DMS53 (cell line): ENCODE data around the gene NUP210.

Experiments
- DNase-seq: peaks from one replicate; lab custom pipeline; 2025; lab: John Stamatoyannopoulos, UW

The NUP210 gene

DNA sequence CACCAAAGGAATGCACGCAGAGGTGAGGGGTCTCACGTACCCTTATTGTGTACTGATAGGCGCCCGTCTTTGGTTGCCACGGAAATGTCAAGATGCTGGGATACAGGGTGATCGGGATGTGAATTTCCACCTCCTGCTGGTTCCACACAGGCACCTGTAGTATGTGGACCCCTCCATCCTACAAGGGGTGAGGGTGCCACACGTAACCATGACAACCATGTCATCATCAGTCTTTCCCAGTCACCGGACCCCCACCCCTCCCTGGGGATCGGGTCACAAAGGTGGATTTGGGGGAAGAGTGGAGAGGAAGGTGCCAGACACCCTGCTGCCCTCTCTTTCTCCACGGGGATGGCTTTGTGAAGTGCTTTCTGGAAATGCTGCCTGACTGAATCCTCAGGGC, 44.7 kb downstream of the NUP210 start:
- DNase-seq = no peak

DNA sequence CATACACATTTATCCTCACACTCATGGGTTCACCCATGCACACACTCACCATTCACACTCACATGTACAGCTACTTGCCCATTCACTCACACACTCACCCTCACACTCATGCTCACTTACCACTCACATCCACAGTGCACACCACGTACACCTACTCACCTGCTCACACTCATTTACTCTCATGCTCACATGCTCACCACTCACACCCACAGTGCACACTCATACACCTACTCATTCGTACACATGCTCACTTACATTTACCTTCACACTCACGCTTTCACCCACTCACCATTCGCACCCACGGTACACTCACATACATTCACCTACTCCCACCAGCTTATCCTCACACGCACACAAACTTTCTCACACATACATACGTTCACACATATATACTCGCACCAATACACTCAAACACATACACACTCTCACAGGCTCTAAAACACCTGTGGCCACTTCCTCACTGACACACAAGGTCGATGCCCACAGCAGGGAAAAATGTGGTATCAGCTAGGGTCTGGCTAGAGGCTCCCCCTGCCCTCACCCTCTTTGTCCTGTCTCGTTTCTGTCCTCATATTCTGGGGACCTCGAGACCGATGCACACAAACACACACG, 46.0 kb downstream of the NUP210 start:
- DNase-seq = no peak

DNA sequence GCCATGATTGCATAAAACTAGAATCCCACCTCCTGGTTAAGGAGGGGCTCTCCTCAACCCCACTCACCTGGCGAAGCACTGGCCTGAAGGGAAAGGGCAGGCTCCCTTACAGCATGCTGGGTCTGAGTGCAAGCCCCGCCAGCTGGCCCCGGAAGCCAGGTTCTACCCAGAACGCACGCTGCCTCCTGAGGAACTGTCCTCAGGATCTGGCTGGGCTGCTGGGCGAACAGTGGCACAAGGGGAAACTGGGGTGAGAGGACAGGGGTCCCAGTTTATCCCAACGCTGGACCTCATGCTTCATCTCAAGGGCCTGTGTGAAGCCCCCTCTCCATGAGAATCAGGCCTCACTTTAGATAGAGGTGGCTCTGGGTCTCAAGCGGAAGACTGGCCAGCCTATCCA, 47.5 kb downstream of the NUP210 start:
- no peak for DNase-seq

DNA sequence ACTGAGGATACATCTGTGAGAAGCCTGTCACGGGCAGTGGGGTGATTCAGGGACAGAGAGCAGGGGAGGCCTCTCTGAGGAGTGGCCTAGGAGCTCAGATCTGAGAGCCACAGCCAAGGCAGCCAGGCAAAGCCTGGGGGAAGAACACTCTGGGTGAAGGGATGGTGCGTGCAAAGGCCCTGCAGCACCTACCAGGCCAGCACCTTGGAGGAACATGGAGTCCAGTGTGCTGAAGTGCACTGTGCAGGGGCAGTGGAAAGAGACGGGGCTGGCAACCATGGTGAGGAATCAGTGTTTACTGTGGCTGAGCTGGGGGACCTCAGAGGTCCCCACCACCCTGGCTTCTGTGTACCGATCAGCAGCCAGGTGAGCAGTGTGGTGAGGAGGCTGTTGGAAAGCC, 48.0 kb downstream of the NUP210 start:
- no peak for DNase-seq

DNA sequence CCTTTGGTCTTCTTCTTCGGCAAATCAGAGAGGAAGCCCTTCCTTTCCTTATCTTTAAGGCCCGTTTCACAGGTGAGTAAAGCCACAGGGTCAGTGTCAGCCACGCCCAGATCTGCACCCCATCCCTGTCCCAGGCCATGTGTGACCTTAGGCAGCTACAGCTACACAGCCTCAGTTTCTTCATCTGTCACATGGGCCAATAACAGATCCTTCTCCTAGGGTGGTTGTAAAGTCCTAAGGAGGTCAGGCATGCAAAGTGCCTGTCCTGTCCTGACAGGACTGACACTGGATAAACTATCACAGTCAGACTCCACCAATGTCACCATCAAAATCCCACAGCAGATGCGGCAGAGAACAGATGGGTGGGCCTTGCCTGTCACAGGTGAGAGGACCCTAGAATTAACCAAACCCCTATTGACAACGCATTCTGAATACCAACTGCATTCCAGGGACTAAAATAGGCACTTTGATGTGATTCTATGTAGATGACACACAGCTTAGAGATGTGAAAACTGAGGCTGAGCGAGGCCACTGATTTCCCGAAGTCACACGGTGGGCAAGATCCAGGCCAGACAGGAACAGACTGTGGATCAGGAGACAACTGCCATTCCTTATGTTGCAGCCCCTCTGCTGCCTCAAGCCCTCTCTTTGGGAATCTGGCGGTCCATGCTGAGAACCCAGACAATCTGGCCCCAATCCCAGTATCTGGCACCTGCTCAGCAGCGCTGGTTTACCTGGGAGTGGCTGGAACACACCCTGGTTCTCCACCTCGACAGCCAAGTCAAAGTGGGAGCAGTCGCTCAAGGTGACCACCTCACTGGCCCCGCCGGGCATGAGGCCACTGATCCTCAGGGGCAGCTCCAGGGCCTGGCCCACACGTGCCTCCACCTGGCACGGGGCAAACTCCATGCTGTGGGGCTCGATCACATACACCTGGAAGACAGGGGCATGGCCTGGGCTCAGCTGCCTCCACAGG, 48.7 kb downstream of the NUP210 start:
- DNase-seq = no peak

DNA sequence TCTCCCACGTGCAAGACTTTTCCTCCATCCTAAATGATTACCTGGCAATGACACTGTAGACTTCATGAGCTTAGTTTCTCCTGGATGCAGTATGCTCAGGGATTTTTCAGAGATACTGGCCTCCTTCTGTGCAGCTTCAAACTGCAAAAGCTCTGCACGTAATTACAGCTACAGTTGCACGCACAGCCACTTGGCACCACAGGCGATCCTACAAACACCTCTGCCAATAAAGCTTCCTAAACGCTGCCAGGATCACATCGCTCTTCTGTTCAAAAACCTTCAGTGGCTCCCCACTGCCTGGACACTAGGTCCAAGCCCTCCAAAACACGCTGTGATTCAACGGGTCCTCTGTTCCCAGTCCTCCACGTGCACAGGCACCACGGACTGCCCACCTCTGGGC, 49.5 kb downstream of the NUP210 start:
- DNase-seq = no peak

DNA sequence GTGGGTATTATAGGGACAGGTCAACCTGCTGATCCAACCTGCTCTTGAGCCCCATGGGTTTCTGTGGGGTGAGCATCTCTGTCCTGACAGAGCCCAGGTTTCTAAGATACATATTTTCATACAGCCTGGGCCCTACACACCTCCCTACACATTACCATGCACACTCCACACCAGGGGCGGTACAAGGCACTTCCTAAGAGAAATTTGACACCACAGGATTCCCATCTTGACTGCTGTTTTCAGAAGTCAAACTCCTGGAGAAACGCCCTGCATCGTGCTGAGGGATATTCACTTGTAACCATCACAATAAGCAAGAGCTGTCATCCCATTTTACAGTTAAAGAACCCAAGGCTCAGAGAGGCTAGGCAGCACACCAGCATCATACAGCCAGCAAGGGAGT, 50.1 kb downstream of the NUP210 start:
- no peak for DNase-seq

DNA sequence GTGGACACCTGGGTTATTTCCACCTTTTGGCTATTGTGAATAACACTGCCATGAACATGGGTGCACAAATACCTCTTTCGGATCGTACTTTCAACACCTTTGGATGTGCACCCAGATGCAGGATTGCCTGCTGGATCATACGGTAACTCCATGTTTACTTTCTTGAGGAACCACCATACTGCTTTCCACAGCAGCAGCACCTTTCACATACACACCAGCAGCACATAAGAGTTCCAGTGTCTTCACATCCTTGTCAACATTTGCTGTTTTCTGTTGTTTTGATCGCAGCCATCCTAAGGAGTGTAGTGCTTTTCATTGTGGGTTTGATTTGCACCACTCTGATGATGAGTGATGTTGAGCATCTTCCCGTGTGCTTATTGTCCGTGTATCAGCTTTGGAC, 51.3 kb downstream of the NUP210 start:
- DNase-seq = no peak

DNA sequence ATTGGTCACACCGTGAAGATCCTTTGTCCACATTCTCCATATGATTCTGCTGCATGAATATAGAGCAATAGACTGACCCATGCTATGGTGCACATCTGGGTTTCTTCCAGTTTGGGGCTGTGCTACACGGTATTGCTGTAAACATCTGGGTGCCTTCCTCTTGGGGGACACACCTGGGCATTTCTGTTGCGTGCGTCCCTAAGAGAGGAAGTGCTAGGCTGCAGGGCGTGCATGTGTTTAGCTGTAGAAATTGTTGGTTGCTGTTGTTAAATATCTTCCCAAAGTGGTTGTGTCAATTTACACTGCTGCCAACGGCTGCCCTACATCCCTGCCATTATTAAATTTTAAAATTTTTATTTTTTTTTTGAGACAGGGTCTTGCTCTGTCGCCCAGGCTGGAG, 52.4 kb downstream of the NUP210 start:
- DNase-seq = no peak

DNA sequence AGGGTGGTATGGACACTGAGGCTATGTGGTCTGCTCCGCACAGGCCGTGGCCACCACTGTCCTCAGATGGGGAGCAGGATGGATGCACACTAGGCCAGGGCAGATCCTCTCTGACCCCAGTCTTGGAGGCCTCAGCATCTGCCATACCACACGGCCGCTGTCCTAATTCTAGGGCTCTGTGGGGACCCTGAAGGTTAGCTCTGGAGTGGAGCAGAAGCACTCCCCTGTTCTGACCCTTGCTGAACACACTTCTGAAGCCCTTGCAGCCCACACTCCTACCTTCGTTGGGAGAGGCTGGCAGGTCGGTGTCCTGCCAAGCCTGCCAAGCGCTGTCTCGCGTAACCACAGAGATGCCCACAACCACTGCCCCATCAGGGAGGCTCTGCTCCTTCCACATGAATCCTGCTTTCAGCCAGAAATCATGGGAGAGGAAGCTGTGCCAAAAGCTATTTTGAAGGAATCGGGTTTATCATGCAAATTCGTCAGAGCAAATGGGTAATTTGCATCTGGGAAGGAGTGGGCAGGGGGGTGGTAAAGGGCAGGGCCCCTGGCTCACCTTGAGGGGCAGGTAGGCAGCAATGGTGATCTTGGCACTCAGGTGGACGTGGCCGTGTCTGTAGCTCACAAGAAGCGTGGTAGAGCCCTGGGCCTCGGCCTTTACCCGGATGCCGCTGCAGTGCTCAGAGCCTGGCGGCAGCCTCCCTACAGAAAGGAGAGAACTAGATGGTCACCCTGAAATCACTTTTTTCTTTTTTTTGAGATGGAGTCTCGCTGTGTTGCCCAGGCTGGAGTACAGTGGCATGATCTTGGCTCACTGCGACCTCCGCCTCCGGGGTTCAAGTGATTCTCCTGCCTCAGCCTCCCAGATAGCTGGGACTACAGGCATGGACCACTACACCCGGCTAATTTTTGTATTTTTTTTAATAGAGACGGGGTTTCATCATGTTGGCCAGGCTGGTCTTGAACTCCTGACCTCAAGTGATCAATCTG, 54.4 kb downstream of the NUP210 start:
- no peak for DNase-seq

DNA sequence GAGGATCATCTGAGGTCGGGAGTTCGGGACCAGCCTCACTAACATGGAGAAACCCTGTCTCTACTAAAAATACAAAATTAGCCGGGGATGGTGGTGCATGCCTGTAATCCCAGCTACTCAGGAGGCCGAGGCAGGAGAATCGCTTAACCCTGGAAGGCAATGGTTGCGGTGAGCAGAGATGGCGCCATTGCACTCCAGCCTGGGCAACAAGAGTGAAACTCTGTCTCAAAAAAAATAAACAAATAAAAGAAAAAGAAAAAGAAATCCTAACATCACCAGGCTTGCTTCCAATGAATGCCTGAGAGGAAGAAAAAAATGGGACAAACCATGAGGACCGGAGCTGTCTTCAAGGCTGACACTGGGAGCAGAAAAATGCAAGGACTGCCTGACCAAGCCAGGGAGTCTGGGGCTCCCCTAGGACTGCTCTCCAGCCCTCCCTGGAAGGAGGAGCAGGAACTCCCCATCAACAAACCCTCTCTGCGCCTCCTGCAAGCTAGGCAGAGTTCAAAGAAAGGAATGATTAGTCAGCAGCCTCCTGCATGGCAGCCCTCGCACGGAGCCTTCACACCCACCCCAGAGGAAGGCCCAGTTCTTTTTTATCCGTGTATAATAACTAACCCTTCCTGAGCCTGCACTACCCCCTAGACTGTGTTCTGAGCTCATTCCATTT, 55.4 kb downstream of the NUP210 start:
- no peak for DNase-seq

DNA sequence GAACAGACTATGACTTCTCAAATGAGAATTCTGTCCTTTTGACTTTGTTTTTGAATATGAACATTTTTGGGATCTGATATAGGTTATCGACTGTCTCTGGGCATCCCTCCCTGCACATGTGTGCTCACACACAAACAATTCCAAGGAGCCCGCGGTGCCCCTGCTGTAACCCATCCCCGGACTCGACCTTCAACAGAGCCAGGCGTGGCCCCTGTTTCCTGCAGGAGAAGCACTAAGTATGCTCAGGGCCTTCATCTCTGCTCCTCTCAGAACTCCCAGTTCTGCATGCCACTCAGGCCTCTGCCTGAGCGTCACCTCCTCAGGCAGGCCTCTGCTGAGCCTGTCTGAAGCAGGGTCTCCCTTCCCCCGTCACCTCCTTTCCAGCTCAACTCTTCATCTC, 57.6 kb downstream of the NUP210 start:
- DNase-seq = no peak

DNA sequence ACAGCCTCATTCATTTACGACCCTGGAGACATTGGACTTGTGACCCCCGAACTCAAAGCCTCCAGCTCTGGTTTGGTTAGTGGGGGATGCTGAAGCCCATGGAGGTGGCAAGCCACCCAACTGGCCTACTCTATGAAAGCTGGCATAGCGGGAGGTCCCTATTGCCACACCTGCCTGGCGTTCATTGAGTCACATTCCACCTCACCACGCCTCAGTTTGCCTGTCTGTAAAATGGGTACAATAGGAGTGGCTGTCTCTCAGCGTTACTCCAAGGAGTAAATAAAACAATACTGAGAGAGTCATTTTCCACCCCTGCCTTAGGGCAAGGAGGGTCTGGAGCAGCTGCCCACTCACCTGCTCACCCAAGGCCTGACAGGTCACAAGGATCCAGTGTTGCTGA, 60.2 kb downstream of the NUP210 start:
- no peak for DNase-seq

DNA sequence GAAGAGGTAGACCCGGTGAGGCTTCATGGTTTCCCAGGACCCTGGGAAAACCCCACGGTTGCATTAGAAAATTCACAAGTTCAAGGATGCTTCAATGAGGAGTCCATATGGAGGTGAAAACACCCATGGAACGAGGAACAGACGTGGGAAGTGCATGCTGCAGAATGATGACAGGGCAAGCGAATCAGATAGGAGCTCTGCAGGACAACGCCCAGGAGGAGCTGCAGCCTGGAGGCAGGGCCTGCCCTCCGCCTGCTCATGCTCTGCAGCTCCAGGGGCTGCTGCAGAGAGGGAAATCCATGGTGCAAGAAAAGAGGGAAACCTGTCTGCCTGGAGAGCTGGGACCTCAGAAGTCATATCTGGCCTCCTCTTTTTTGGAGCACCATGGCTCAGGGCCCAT, 61.5 kb downstream of the NUP210 start:
- no peak for DNase-seq

DNA sequence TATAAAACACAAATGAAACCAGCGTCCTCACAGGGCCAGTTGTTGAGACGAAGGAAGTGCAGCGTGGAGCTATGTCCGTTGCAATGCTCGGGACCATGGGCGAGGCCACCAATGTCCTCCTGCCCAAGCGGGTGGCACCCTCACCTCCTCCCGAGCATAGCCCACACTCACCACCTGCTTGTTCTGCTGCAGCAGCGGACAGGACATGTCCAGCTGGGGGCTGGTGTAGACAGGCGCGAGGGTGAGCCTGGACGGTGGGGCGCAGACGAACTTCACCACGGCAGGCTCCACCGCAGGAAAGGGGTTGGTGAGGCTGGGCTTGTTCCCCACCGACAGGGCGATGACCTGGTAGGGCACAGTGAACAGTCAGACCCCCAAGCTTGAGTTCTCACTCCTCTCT, 62.1 kb downstream of the NUP210 start:
- no peak for DNase-seq

DNA sequence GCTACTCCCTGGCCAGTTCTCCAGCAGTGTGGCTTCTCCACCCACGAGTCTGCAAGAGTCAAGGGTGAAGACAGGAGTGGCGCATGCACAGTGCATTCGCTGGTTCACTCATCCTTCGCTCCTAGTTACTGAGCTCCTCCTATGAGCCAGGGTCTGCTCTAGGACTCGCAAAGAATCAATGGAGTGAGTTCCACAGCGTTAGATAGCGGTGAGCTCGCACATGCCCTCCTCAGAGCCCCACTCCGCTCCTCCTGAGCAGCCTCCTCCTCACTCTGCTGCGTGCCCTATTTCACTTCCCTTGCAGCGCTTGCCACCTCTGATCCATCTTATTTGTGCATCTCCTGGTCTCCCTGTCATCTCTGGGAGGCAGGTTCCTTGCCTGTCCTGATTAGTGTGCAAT, 63.0 kb downstream of the NUP210 start:
- no peak for DNase-seq

DNA sequence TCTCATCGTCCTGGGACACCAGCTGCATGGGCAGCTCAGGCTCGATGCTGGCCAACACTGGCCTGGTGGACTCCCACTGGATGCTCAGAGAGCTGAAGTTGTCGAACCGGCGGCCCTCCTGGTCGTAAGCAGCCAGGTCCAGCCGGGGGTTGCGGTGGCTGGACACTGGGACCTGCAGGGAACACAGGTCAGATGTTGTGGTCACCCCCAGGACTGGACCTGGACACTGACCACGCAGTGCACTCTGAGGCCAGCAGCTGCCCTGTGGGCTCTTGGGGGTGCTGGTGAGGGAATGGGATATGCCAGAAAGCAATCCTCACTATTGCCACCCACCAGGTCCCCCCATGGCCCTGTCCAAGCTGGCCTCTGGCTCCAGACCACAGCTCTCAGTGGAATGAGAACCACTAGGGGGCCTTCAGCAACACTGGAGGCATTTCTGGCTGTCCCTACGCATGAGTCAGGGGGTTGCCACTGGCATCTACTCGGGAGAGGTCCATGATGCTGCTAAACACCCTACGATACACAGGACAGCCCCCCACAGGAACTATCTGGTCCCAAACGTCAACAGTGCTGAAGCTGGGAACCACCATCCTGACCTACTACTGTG, 66.1 kb downstream of the NUP210 start:
- DNase-seq = no peak

DNA sequence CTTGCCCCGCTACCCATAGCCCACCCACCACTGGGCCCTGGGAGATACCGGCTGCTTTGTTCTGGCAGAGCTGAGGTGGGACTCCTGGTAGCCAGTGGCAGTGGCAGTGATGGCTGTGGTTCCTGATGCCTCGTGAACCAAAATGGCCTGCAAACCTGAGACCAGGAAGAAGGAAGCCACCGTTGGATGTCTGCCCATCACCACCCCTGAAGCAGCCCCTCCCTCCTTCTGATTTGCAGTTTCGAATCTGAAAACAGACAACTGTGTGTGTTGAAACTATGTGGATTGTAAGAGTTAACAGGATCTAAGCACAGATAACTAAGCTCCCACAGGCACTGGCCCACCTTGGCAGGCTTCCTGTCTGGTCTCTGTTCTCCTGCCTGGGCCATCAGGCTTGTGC, 66.6 kb downstream of the NUP210 start:
- DNase-seq = no peak

DNA sequence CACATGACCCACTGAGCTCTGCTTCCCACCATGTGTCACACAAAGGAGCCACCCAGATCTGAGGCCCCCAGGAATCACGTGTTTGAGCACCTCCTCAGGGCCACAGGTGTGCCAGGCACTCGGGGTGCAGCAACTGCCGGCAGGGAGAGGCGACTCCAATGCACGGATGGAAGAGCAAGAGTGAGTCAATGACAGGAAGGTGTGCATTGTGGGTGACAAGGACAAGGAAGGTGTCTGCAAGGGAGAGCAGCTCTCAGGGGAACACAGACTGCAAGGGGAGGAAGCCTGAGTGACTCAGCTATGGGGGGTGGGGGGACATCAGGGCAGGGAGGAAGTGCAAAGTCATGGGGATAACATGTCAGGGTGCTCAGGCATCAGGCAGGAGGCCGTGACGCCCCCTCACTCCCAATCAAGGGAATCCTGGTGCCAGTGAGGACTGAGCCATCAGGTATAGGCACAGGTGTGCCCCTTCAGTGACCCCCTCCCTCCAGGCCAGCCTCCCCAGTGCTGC, 67.4 kb downstream of the NUP210 start:
- DNase-seq = peak; percentile 1

DNA sequence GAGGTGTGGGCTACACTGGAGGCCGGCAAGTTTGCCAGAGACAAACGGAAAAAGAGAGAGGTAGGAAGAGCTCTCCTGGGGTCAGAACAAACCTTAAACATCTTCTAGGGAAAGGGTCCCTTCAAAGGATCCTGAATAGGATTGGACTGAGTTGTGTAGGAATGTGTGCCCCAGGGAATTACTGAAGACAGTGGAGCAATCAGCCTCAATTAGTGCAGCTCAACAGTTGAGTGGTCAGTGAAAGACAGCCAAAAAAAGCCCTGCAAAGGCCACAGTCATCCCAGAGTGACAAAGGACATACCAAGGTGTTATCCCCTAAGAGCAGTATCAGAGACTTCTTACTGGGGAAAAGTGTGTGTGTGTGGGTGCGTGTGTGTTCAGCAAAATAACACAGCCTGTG, 70.3 kb downstream of the NUP210 start:
- DNase-seq = no peak
